ENCODE measurements around the gene TTPAL.

Gene TTPAL

DNA sequence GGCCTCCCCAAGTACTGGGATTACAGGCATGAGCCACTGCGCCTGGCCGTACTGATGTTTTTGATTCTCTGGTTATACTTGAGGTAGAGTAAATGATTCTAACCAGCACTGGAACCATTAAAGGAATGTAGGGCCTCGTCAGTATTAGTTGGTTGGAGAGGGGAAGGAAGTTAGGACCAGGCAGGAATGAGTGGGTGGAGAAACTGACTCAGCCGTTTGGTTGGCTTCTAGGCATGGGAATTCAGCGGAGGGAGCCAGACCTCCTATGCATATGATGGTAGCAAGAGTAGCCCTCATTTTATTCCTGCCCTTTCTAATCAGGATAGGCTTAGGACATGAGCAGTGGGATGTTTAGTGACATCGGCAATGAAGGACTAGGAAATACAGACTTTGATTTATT, 65.2 kb downstream of the TTPAL start:
- DNase-seq (ENCODE audit: low read depth in 2 of 2) = no peak

GRCh38 chr20:44541992-44542391, 66.3 kb downstream of the TTPAL start:
- DNase-seq (ENCODE audit: low read depth in 2 of 2) = no peak

GRCh38 chr20:44542890-44543289, 67.2 kb downstream of the TTPAL start:
- no peak for DNase-seq (ENCODE audit: low read depth in 2 of 2)

GRCh38 chr20:44543358-44543757, 67.7 kb downstream of the TTPAL start:
- DNase-seq (ENCODE audit: low read depth in 2 of 2) = no peak

Measured in fibroblast of skin of left quadriceps (primary cell).